Immature natural killer cell (primary cell): ENCODE measurements around the gene MEG3. TPM values are rescaled to one million over a fixed set of nuclear protein-coding genes. Genes with fewer than 3 reads are reported as not detected.

Experiments
- DNase-seq, 3 donors: peaks; one replicate each; pipeline ENCODE4 v3.0.0; 2022; ENCODE audit warnings: mixed read lengths in 1 of 3
- H3K27ac Mint-ChIP-seq, 6 donors: one replicate each; pipeline ENCODE4 v1.8.0; 2020; ENCODE audit warnings: mixed read lengths in 6 of 6, mild to moderate bottlenecking in 5 of 6, inconsistent platforms in 4 of 6, moderate library complexity in 3 of 6
- H3K27me3 Mint-ChIP-seq, 3 donors: one replicate each; pipeline ENCODE4 v1.8.0; 2020 to 2021; ENCODE audit warnings: low read depth in 3 of 3, mild to moderate bottlenecking in 3 of 3, mixed read lengths in 3 of 3, moderate library complexity in 3 of 3, inconsistent platforms in 1 of 3
- H3K36me3 Mint-ChIP-seq, 3 donors: one replicate each; pipeline ENCODE4 v1.8.0; 2020; ENCODE audit warnings: mixed read lengths in 3 of 3, inconsistent platforms in 2 of 3, mild to moderate bottlenecking in 2 of 3
- H3K4me1 Mint-ChIP-seq, 2 donors: one replicate each; pipeline ENCODE4 v1.8.0; 2020; ENCODE audit warnings: inconsistent platforms in 2 of 2, mild to moderate bottlenecking in 2 of 2, mixed read lengths in 2 of 2, moderate library complexity in 1 of 2
- H3K4me3 Mint-ChIP-seq, 5 donors: one replicate each; pipeline ENCODE4 v1.8.0; 2020; ENCODE audit warnings: mild to moderate bottlenecking in 5 of 5, mixed read lengths in 5 of 5, inconsistent platforms in 3 of 5, moderate library complexity in 3 of 5
- H3K9me3 Mint-ChIP-seq, 6 donors: one replicate each; pipeline ENCODE4 v1.8.0; 2020; ENCODE audit warnings: mild to moderate bottlenecking in 6 of 6, mixed read lengths in 6 of 6, inconsistent platforms in 4 of 6, moderate library complexity in 3 of 6
- polyA plus RNA-seq, 3 donors: library from polyadenylated mRNA; unstranded; fragments of 300-500 nt; fragmentation: Illumina TruSeq; gene quantifications; one replicate each; pipeline ENCODE4 v1.2.3, GENCODE V29; 2021

Gene MEG3
- polyA plus RNA-seq, 3 donors from 2014 or later = not detected

DNA sequence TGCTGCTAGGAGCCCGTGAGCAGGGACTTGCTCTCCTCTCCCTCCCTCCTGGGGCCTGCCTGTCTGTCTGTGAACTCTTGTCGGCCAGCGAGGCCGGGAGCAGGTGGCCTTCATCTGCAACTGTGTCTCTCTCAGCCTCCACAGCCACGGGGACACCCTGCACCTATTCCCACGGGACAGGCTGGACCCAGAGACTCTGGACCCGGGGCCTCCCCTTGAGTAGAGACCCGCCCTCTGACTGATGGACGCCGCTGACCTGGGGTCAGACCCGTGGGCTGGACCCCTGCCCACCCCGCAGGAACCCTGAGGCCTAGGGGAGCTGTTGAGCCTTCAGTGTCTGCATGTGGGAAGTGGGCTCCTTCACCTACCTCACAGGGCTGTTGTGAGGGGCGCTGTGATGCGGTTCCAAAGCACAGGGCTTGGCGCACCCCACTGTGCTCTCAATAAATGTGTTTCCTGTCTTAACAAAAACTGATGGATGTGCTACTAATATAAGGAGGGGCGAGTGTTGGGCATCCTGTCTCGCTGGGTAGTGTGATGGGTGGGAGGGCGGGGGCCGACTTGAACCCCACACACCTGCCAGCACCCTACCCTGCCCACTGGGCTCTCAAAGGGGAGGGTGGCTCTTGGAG, 34.8 kb downstream of the MEG3 start:
- peaks cover 0 to 3% (median 2%) of the 10 kb centered on the region in 3 donors for H3K27me3 Mint-ChIP-seq
- H3K4me1 Mint-ChIP-seq = no peaks in the 10 kb centered on the region
- no peaks in the 10 kb centered on the region for H3K36me3 Mint-ChIP-seq

GRCh38 chr14:100861188-100861936, 35.4 kb downstream of the MEG3 start:
- H3K4me3 Mint-ChIP-seq = no peak overlapping the region
- H3K27ac Mint-ChIP-seq = no peak overlapping the region
- H3K36me3 Mint-ChIP-seq = no peaks in the 10 kb centered on the region
- H3K27me3 Mint-ChIP-seq = peaks cover 0 to 3% (median 2%) of the 10 kb centered on the region in 3 donors
- no peak for DNase-seq
- H3K9me3 Mint-ChIP-seq = peaks cover 0 to 2% (median 0%) of the 10 kb centered on the region in 6 donors
- no peaks in the 10 kb centered on the region for H3K4me1 Mint-ChIP-seq

More for the DNA sequence above, 34.8 kb downstream of the MEG3 start:
- Mint-ChIP-seq H3K27ac (no peak overlapping the region), H3K9me3 (peaks cover 0 to 2% (median 0%) of the 10 kb centered on the region in 6 donors), H3K4me3 (no peak overlapping the region)
- no peak for DNase-seq

GRCh38 chr14:100861937-100862247, 36.0 kb downstream of the MEG3 start:
- Mint-ChIP-seq H3K27me3 (peaks cover 0 to 2% (median 2%) of the 10 kb centered on the region in 3 donors), H3K36me3 (no peaks in the 10 kb centered on the region), H3K9me3 (peaks cover 0 to 2% (median 0%) of the 10 kb centered on the region in 6 donors), H3K27ac (no peak overlapping the region), H3K4me3 (no peak overlapping the region), H3K4me1 (no peaks in the 10 kb centered on the region)
- no peak for DNase-seq

GRCh38 chr14:100862277-100862676, 36.4 kb downstream of the MEG3 start:
- Mint-ChIP-seq H3K36me3 (no peaks in the 10 kb centered on the region), H3K27ac (no peak overlapping the region), H3K4me3 (no peak overlapping the region), H3K4me1 (no peaks in the 10 kb centered on the region), H3K9me3 (peaks cover 0 to 2% (median 0%) of the 10 kb centered on the region in 6 donors), H3K27me3 (peaks cover 0 to 3% (median 2%) of the 10 kb centered on the region in 3 donors)
- DNase-seq = no peak

DNA sequence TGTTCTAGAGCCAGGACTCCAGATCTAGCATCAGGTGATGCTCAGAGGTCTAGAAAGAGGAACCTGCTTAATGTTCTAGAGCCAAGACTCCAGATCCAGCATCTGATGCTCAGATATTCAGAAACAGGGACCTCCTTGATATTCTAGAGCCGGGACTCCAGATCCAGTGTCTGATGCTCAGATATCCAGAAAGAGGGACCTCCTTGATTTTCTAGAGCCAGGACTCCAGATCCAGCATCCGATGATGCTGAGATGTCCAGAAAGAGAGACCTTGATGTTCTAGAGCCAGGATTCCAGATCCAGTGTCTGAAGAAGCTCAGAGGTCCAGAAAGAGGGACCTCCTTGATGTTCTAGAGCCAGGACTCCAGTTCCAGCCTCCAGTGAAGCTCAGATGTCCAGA, 36.9 kb downstream of the MEG3 start:
- Mint-ChIP-seq H3K4me3 (no peak overlapping the region), H3K36me3 (no peaks in the 10 kb centered on the region), H3K27ac (no peak overlapping the region), H3K9me3 (peaks cover 0 to 2% (median 0%) of the 10 kb centered on the region in 6 donors), H3K27me3 (peaks cover 0 to 4% (median 3%) of the 10 kb centered on the region in 3 donors), H3K4me1 (no peaks in the 10 kb centered on the region)
- no peak for DNase-seq

DNA sequence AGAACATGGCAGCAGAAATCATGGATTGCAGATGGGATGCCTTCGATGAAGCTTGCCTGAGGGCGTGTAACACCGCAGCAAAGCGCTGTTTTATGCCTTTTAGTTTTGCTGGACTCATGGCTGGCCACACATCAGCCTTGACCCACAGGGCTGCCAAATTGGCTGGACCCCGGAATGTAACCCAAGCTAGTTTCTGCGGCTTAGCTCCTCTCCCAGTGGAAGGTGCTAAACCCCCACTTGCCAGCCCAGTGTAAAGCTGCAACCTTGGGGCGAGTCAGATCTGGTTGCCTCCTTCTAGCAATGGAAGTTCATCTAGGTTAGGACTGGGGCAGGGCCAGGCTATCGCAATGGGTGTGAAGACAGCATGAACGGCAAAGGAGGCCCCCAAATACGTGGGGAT, 38.3 kb downstream of the MEG3 start:
- Mint-ChIP-seq H3K4me1 (no peaks in the 10 kb centered on the region), H3K27ac (no peak overlapping the region), H3K27me3 (peaks cover 2 to 4% (median 3%) of the 10 kb centered on the region in 3 donors), H3K9me3 (peaks cover 0 to 2% (median 0%) of the 10 kb centered on the region in 6 donors), H3K36me3 (no peaks in the 10 kb centered on the region), H3K4me3 (no peak overlapping the region)
- no peak for DNase-seq

DNA sequence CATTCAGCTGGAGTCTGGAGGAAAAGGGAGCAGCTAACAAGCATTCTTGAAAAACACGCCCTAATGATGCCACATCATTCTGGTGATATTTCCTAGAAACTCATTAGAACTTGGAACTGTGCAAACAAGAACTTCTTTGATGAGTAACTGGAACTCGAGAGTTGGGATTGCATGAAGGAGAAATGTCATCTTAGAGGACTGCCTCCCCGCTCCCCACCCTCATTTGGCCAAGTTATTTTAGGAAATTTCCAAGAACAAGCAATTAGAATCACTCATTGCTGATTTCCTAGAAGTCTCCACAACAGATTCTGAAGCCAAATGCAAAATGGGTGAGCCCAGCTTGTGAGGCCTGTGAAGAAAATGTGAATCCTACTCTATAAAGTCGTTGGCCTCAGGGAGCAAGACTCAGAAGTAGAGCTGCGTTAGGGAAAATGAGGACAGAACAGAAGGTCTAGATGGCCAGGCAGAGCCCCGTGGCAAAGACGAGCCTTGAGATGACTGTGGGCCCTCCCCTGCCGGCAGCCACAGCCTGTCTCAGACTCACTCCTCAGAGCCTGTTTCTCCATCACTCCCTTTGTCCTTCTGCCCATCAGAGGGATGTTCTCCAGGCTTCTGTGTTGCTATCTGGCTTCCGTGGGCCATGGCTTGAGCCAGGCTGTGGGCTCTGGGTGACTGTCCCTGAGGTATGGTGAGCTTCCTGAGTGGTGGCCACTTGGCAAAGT, 39.2 kb downstream of the MEG3 start:
- Mint-ChIP-seq H3K27ac (no peak overlapping the region), H3K27me3 (peaks cover 1 to 4% (median 2%) of the 10 kb centered on the region in 3 donors), H3K4me1 (no peaks in the 10 kb centered on the region), H3K36me3 (no peaks in the 10 kb centered on the region), H3K4me3 (no peak overlapping the region), H3K9me3 (peaks cover 0 to 2% (median 0%) of the 10 kb centered on the region in 6 donors)
- no peak for DNase-seq

GRCh38 chr14:100865682-100866591, 40.0 kb downstream of the MEG3 start:
- H3K27me3 Mint-ChIP-seq = peaks cover 1 to 2% (median 2%) of the 10 kb centered on the region in 3 donors
- H3K4me1 Mint-ChIP-seq = no peaks in the 10 kb centered on the region
- no peak overlapping the region for H3K4me3 Mint-ChIP-seq
- no peaks in the 10 kb centered on the region for H3K9me3 Mint-ChIP-seq
- DNase-seq = no peak
- H3K36me3 Mint-ChIP-seq = no peaks in the 10 kb centered on the region
- H3K27ac Mint-ChIP-seq = no peak overlapping the region

GRCh38 chr14:100866666-100867630, 41.0 kb downstream of the MEG3 start:
- Mint-ChIP-seq H3K27me3 (peaks cover 2 to 5% (median 2%) of the 10 kb centered on the region in 3 donors), H3K36me3 (no peaks in the 10 kb centered on the region), H3K9me3 (no peaks in the 10 kb centered on the region), H3K4me1 (no peaks in the 10 kb centered on the region), H3K4me3 (no peak overlapping the region), H3K27ac (no peak overlapping the region)
- DNase-seq = no peak

- no peaks in the 10 kb centered on the region for H3K36me3 Mint-ChIP-seq
- H3K27me3 Mint-ChIP-seq = peaks cover 2 to 8% (median 2%) of the 10 kb centered on the region in 3 donors
- DNase-seq = no peak
- H3K9me3 Mint-ChIP-seq = no peaks in the 10 kb centered on the region
- no peak overlapping the region for H3K4me3 Mint-ChIP-seq
- no peaks in the 10 kb centered on the region for H3K4me1 Mint-ChIP-seq
- H3K27ac Mint-ChIP-seq = no peak overlapping the region
These were observed 41.9 kb downstream of the MEG3 start for GRCh38 chr14:100867631-100868315.

DNA sequence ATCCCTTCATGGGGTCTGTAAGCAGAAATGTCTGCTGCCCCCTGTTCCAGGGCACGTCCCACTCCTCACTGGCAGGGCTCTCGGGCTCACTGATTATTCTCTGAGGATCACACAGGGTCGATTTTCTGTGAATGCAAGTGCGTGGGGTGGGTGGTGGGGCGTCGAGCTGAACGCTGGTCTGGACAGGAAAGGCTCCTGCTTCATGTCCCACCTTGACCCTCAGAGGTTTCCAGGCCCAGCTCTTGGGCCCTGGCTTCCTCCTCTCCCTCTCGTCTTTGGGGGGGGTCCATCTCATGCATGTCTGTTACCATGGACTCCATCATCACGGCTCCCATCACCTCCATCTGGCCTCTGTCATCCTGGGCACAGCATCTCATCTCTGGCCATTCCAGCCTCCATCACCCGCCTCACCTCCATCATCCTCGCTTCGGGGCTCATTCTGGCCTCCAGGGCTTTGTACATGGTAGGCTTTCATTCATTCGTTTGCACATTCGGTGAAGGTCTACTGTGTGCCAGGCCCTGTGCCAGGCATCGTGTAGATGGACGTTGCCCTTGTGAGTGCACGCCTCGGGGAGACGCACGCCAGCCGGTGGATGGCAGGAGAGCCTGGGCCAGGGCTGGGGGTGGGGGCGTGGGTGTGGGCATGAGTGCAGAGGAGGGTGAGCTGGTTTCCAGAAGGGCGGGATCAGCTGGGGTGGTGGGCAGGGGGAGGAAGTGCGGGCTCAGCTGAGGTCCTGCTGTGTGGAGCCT, 42.9 kb downstream of the MEG3 start:
- no peaks in the 10 kb centered on the region for H3K9me3 Mint-ChIP-seq
- peaks cover 2 to 8% (median 4%) of the 10 kb centered on the region in 3 donors for H3K27me3 Mint-ChIP-seq
- DNase-seq = no peak
- no peaks in the 10 kb centered on the region for H3K36me3 Mint-ChIP-seq
- H3K27ac Mint-ChIP-seq = no peak overlapping the region
- no peak overlapping the region for H3K4me3 Mint-ChIP-seq
- no peaks in the 10 kb centered on the region for H3K4me1 Mint-ChIP-seq
